ENCODE measurements around the gene TGFB1I1.

TGFB1I1 gene

DNA sequence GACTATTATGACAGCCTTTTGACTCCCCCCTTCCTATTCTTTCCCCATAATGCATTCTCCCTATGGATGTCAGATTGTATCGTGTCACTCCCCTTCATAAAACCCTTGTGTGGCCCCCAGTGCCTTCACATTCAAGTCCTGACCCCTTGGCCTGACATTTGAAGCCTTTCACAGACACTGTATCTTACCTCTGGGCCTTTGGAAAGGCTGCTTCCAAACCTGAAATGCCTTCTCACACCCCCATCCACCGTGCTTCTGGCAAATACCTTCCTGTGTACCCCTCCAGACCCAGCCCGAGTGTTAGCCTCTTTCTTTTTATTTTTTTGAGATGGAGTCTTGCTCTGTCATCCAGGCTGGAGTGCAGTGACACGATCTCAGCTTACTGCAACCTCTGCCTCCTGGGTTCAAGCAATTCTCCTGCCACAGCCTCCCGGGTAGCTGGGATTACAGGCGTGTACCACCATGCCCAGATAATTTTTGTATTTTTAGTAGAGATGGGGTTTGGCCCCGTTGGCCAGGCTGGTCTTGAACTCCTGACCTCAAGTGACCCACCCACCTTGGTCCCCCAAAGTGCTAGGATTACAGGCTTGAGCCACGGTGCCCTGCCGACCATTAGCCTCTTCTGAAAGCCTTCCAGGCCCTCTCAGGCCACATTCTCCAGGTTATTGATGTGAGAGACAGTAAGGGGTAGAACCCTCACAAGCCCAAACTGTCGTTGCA, 10.6 kb upstream of the TGFB1I1 start:
- H3K36me3 ChIP-seq (ENCODE audit: control insufficient read depth, insufficient read depth, low read length) = peaks cover 17% of the 10 kb centered on the region
- no peak overlapping the region for H3K4me3 ChIP-seq (replicated peaks; ENCODE audit: low read depth, low read length)
- DNase-seq (ENCODE audit: extremely low read depth, insufficient read length) = no peak
- TF ChIP-seq, protein P1, sequence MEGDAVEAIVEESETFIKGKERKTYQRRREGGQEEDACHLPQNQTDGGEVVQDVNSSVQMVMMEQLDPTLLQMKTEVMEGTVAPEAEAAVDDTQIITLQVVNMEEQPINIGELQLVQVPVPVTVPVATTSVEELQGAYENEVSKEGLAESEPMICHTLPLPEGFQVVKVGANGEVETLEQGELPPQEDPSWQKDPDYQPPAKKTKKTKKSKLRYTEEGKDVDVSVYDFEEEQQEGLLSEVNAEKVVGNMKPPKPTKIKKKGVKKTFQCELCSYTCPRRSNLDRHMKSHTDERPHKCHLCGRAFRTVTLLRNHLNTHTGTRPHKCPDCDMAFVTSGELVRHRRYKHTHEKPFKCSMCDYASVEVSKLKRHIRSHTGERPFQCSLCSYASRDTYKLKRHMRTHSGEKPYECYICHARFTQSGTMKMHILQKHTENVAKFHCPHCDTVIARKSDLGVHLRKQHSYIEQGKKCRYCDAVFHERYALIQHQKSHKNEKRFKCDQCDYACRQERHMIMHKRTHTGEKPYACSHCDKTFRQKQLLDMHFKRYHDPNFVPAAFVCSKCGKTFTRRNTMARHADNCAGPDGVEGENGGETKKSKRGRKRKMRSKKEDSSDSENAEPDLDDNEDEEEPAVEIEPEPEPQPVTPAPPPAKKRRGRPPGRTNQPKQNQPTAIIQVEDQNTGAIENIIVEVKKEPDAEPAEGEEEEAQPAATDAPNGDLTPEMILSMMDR (IDR thresholded peaks at IDR 0.05; ENCODE audit: insufficient read depth, low read length, poor library complexity, severe bottlenecking) = no peak
- no peaks in the 10 kb centered on the region for H3K27me3 ChIP-seq (replicated peaks; ENCODE audit: control insufficient read depth, insufficient read depth, low read length)

DNA sequence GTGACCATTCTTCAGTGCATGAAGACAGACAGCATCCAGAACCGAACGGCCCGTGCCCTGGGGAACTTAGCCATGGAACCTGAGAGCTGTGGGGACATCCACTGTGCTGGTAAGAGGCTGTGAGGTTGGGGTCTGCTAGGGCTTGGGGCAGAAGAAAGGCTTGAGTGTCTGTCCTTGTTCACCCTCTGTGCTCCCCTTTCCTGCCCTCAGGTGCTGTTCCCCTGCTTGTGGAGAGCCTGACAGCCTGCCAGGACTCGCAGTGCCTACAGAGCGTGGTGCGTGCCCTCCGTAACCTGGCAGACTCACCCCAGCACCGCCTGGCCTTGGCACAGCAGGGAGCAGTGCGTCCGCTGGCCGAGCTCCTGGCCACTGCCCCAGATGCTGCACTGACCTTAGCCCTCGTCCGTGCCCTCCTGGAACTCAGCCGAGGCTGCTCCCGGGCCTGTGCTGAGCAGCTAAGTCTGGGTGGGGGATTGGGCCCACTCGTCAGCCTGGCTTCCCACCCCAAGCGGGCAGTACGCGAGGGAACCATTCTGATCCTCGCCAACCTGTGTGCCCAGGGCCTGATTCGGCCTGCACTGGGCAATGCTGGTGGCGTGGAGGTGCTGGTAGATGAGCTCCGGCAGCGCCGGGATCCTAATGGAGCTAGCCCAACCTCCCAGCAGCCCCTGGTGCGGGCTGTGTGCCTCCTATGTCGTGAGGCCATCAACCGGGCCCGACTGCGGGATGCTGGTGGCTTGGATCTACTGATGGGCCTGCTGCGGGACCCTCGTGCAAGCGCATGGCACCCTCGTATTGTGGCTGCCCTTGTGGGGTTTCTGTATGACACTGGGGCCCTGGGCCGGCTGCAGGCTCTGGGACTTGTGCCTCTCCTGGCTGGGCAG, 9.8 kb upstream of the TGFB1I1 start:
- Histone ChIP-seq H3K4me3 (replicated peaks; ENCODE audit: low read depth, low read length) (no peak overlapping the region), H3K36me3 (ENCODE audit: control insufficient read depth, insufficient read depth, low read length) (peaks cover 23% of the 10 kb centered on the region), H3K27me3 (replicated peaks; ENCODE audit: control insufficient read depth, insufficient read depth, low read length) (no peaks in the 10 kb centered on the region)
- TF ChIP-seq, protein P1 (IDR thresholded peaks at IDR 0.05; ENCODE audit: insufficient read depth, low read length, poor library complexity, severe bottlenecking) = no peak
- no peak for DNase-seq (ENCODE audit: extremely low read depth, insufficient read length)

DNA sequence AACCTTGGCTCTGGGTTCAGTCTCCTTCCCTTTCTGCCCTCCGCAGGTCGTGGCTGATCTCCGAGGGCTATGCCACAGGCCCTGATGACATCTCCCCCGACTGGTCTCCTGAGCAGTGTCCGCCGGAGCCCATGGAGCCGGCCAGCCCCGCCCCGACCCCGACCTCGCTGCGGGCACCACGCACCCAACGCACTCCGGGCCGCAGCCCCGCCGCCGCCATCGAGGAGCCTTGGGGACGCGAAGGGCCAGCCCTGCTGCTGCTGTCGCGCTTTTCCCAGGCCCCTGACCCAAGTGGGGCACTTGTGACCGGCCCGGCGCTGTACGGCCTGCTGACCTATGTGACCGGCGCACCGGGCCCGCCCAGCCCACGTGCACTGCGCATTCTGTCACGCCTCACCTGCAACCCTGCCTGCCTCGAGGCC, 7.6 kb upstream of the TGFB1I1 start:
- H3K36me3 ChIP-seq (ENCODE audit: control insufficient read depth, insufficient read depth, low read length) = peaks cover 27% of the 10 kb centered on the region
- TF ChIP-seq, protein P1 (IDR thresholded peaks at IDR 0.05; ENCODE audit: insufficient read depth, low read length, poor library complexity, severe bottlenecking) = no peak
- DNase-seq (ENCODE audit: extremely low read depth, insufficient read length) = no peak
- no peak overlapping the region for H3K4me3 ChIP-seq (replicated peaks; ENCODE audit: low read depth, low read length)
- no peaks in the 10 kb centered on the region for H3K27me3 ChIP-seq (replicated peaks; ENCODE audit: control insufficient read depth, insufficient read depth, low read length)

DNA sequence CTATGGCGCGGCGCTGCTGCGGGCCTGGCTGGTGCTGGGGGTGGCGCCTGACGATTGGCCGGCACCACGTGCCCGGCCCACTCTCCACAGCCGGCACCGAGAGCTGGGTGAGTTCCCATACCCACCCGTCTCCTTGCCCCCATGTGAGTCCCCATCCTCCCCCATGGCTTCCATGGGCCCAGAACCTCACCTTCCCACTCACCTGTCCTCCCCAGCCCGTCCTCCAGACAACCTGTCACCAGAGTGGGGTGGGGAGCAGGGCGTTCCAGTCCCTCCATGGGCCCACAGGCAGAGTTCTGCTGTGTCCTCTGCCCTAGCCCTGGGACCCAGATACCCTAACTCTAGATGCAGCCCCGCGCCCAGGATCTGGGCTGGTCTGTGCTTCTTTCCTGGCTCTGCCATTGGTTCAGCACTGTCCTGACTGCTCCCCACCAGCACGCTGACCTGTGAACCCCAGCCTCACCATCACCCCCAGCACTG, 7.1 kb upstream of the TGFB1I1 start:
- Histone ChIP-seq H3K27me3 (replicated peaks; ENCODE audit: control insufficient read depth, insufficient read depth, low read length) (no peaks in the 10 kb centered on the region), H3K4me3 (replicated peaks; ENCODE audit: low read depth, low read length) (no peak overlapping the region), H3K36me3 (ENCODE audit: control insufficient read depth, insufficient read depth, low read length) (peaks cover 27% of the 10 kb centered on the region)
- TF ChIP-seq, protein P1 (IDR thresholded peaks at IDR 0.05; ENCODE audit: insufficient read depth, low read length, poor library complexity, severe bottlenecking) = no peak
- no peak for DNase-seq (ENCODE audit: extremely low read depth, insufficient read length)

DNA sequence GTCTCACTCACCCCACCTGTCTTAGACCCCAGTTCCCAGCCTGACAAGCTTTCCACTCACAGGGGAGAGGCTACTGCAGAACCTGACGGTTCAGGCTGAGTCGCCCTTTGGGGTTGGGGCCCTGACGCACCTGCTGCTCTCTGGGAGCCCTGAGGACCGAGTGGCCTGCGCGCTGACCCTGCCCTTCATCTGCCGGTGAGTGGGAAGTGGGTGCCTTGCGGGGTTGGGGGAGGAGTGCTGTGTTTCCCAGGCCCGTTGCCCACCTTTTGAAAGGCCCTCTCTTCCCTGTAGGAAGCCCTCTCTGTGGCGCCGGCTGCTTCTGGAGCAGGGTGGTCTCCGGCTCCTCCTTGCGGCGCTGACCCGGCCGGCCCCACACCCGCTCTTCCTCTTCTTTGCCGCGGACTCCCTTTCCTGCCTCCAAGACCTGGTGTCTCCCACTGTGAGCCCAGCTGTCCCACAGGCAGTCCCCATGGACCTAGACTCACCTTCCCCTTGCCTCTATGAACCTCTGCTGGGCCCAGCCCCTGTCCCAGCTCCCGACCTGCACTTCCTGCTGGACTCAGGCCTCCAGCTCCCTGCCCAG, 6.1 kb upstream of the TGFB1I1 start:
- Histone ChIP-seq H3K27me3 (replicated peaks; ENCODE audit: control insufficient read depth, insufficient read depth, low read length) (no peaks in the 10 kb centered on the region), H3K4me3 (replicated peaks; ENCODE audit: low read depth, low read length) (no peak overlapping the region), H3K36me3 (ENCODE audit: control insufficient read depth, insufficient read depth, low read length) (peaks cover 27% of the 10 kb centered on the region)
- TF ChIP-seq, protein P1 (IDR thresholded peaks at IDR 0.05; ENCODE audit: insufficient read depth, low read length, poor library complexity, severe bottlenecking) = no peak
- no peak for DNase-seq (ENCODE audit: extremely low read depth, insufficient read length)

All from GM06990 (cell line).